H1 (cell line): ENCODE measurements around the gene OGN. TPM values are rescaled to one million over a fixed set of nuclear protein-coding genes. Genes with fewer than 3 reads are reported as not detected.

ENCODE experiments used
- CTCF ChIA-PET: fragments of 300-600 bp; sonication (Branson Sonifier 250); formaldehyde crosslinking; loops from one replicate; lab custom pipeline; 2021; ENCODE audit not compliant: partially characterized antibody; lab: Charles Lee
- POLR2A ChIA-PET: fragments of 300-600 bp; sonication (Branson Sonifier 250); formaldehyde crosslinking; loops from one replicate; lab custom pipeline; 2021; ENCODE audit warnings: inconsistent platforms; ENCODE audit not compliant: partially characterized antibody; lab: Charles Lee
- DNase-seq, 2 experiments: peaks; one replicate each; pipeline versions ENCODE4 v3.0.0 to v3.0.0-alpha.2; 2010 to 2022; ENCODE audit warnings: low spot score in 2 of 2, low read depth in 1 of 2, mixed read lengths in 1 of 2
- FAIRE-seq: peaks from 2 replicates; lab custom pipeline; 2011; peaks lifted over from hg19 to GRCh38; lab: Jason Lieb, UNC
- H2AFZ ChIP-seq: 2 replicates; pipeline ENCODE4 v1.8.1; 2012; ENCODE audit warnings: low read length, inconsistent platforms
- H2AK5ac ChIP-seq: 2 replicates; pipeline ENCODE4 v1.6.1; 2013; ENCODE audit warnings: low read depth, low read length
- H2BK120ac ChIP-seq: replicated peaks from 2 replicates; pipeline ENCODE3; 2013; ENCODE audit warnings: low read depth, low read length, inconsistent platforms
- H2BK12ac ChIP-seq: 2 replicates; pipeline ENCODE4 v1.6.1; 2013; ENCODE audit warnings: low read depth, low read length
- H2BK15ac ChIP-seq: 2 replicates; pipeline ENCODE4 v1.6.1; 2013; ENCODE audit warnings: low read length
- H2BK20ac ChIP-seq: 2 replicates; pipeline ENCODE4 v1.6.1; 2013; ENCODE audit warnings: low read length
- H2BK5ac ChIP-seq: 2 replicates; pipeline ENCODE4 v1.6.1; 2013; ENCODE audit warnings: low read depth, low read length
- H3K14ac ChIP-seq: 2 replicates; pipeline ENCODE4 v1.6.1; 2013; ENCODE audit warnings: inconsistent platforms; ENCODE audit not compliant: insufficient read length
- H3K18ac ChIP-seq: 2 replicates; pipeline ENCODE4 v1.6.1; 2013; ENCODE audit warnings: low read length; ENCODE audit errors: extremely low read depth
- H3K23ac ChIP-seq: 2 replicates; pipeline ENCODE4 v1.6.1; 2013; ENCODE audit warnings: inconsistent platforms; ENCODE audit not compliant: insufficient read length
- H3K23me2 ChIP-seq: 2 replicates; pipeline ENCODE4 v1.6.1; 2013; ENCODE audit warnings: low read depth, low read length
- H3K27ac ChIP-seq: 2 replicates; pipeline ENCODE4 v1.6.1; 2011; ENCODE audit warnings: low read depth, low read length, inconsistent platforms
- H3K27me3 ChIP-seq, 4 experiments: replicated peaks in 1 of 4; 1 replicate in 1 of 4; 2 replicates in 3 of 4; pipeline versions ENCODE4 v1.6.1 to v1.8.1; 2011 to 2013; ENCODE audit warnings: low read length in 3 of 4, mild to moderate bottlenecking in 3 of 4, inconsistent platforms in 2 of 4, mixed read lengths in 2 of 4, moderate library complexity in 1 of 4; ENCODE audit not compliant: control insufficient read depth in 3 of 4, insufficient read depth in 3 of 4; ENCODE audit errors: extremely low read depth in 1 of 4
- H3K36me3 ChIP-seq, 4 experiments: 2 replicates each; pipeline versions ENCODE4 v1.6.1 to v1.8.1; 2011 to 2013; ENCODE audit warnings: mild to moderate bottlenecking in 4 of 4, low read length in 3 of 4, moderate library complexity in 2 of 4, control low read depth in 1 of 4, inconsistent platforms in 1 of 4; ENCODE audit not compliant: insufficient read depth in 4 of 4, control insufficient read depth in 2 of 4
- H3K4ac ChIP-seq: replicated peaks from 2 replicates; pipeline ENCODE3; 2013; ENCODE audit warnings: low read length, low read depth, mixed read lengths, inconsistent platforms; ENCODE audit not compliant: insufficient read length
- H3K4me1 ChIP-seq, 4 experiments: replicated peaks in 1 of 4; 1 replicate in 1 of 4; 2 replicates in 3 of 4; pipeline versions ENCODE4 v1.6.1 to v1.8.1; 2011 to 2013; ENCODE audit warnings: low read length in 3 of 4, inconsistent platforms in 2 of 4, mixed read lengths in 1 of 4; ENCODE audit not compliant: insufficient read depth in 4 of 4, control insufficient read depth in 3 of 4
- H3K4me2 ChIP-seq, 2 experiments: 2 replicates each; pipeline versions ENCODE4 v1.6.1 to v1.8.1; 2011 to 2013; ENCODE audit warnings: low read depth in 2 of 2, low read length in 2 of 2, control low read depth in 1 of 2, inconsistent platforms in 1 of 2, mild to moderate bottlenecking in 1 of 2; ENCODE audit not compliant: insufficient read depth in 1 of 2
- H3K4me3 ChIP-seq, 4 experiments: fragments of 200-600, 300-600 bp in 1 of 4; sonication (generic), shearing (Covaris generic), sonication (Bioruptor Twin) in 1 of 4; 2 replicates each; pipeline versions ENCODE4 v1.5.1 to v1.8.1; 2011 to 2016; ENCODE audit warnings: low read length in 4 of 4, low read depth in 3 of 4, control low read depth in 2 of 4, inconsistent platforms in 2 of 4, mild to moderate bottlenecking in 2 of 4, mixed read lengths in 1 of 4, moderate library complexity in 1 of 4; ENCODE audit not compliant: insufficient read depth in 2 of 4; ENCODE audit errors: extremely low read depth in 1 of 4
- H3K56ac ChIP-seq: replicated peaks from 2 replicates; pipeline ENCODE3; 2013; ENCODE audit warnings: low read depth, mild to moderate bottlenecking, mixed read lengths, low read length, inconsistent platforms; ENCODE audit not compliant: insufficient read length
- H3K79me1 ChIP-seq: 2 replicates; pipeline ENCODE4 v1.6.1; 2013; ENCODE audit warnings: low read depth, low read length, control low read depth
- H3K79me2 ChIP-seq, 2 experiments: 2 replicates each; pipeline versions ENCODE4 v1.6.1 to v1.8.1; 2012 to 2013; ENCODE audit warnings: low read length in 2 of 2, mild to moderate bottlenecking in 2 of 2, inconsistent platforms in 1 of 2; ENCODE audit not compliant: insufficient read depth in 2 of 2, control insufficient read depth in 1 of 2
- H3K9ac ChIP-seq, 4 experiments: replicated peaks in 1 of 4; 1 replicate in 1 of 4; 2 replicates in 3 of 4; pipeline versions ENCODE4 v1.6.1 to v1.8.1; 2011 to 2013; ENCODE audit warnings: low read depth in 3 of 4, low read length in 3 of 4, control low read depth in 2 of 4, mild to moderate bottlenecking in 2 of 4, moderate library complexity in 2 of 4, inconsistent platforms in 1 of 4; ENCODE audit errors: extremely low read depth in 1 of 4
- H3K9me3 ChIP-seq, 2 experiments: 2 replicates each; pipeline versions ENCODE4 v1.6.1 to v1.8.1; 2012 to 2013; ENCODE audit warnings: mild to moderate bottlenecking in 2 of 2, moderate library complexity in 2 of 2, control low read depth in 1 of 2, inconsistent platforms in 1 of 2, low read depth in 1 of 2, low read length in 1 of 2, mixed read lengths in 1 of 2; ENCODE audit not compliant: insufficient read depth in 2 of 2
- H4K20me1 ChIP-seq, 2 experiments: replicated peaks in 1 of 2; 2 replicates each; pipeline versions ENCODE3 to v1.8.1; 2011 to 2013; ENCODE audit warnings: inconsistent platforms in 2 of 2, low read length in 2 of 2, mild to moderate bottlenecking in 1 of 2; ENCODE audit not compliant: insufficient read depth in 2 of 2, control insufficient read depth in 1 of 2
- H4K5ac ChIP-seq: 2 replicates; pipeline ENCODE4 v1.6.1; 2013; ENCODE audit warnings: low read length, low read depth, mixed read lengths, inconsistent platforms; ENCODE audit not compliant: insufficient read length
- H4K8ac ChIP-seq: 2 replicates; pipeline ENCODE4 v1.8.0; 2013; ENCODE audit warnings: mild to moderate bottlenecking, moderate library complexity, low read length, inconsistent platforms; ENCODE audit not compliant: insufficient read depth; ENCODE audit errors: extremely low read depth
- H4K91ac ChIP-seq: replicated peaks from 2 replicates; pipeline ENCODE3; 2013; ENCODE audit warnings: low read length, mixed read lengths, inconsistent platforms; ENCODE audit not compliant: insufficient read length
- BACH1 ChIP-seq: IDR thresholded peaks from 2 replicates; pipeline ENCODE4 v1.6.1; 2012; ENCODE audit warnings: low read length, improper control_type of control experiment
- EGR1 ChIP-seq: IDR thresholded peaks from 2 replicates; pipeline ENCODE4 v1.6.1; 2011; ENCODE audit warnings: low read depth, low read length, borderline replicate concordance
- GTF2F1 ChIP-seq: IDR thresholded peaks from 2 replicates; pipeline ENCODE4 v1.6.1; 2012; ENCODE audit warnings: low read depth, low read length, improper control_type of control experiment, borderline replicate concordance
- KDM5A ChIP-seq: fragments of 200-600 bp; IDR thresholded peaks from 2 replicates; pipeline ENCODE4 v1.7.1; 2012; ENCODE audit warnings: mild to moderate bottlenecking, low read length, inconsistent platforms, mixed read lengths
- POLR2A ChIP-seq, 2 experiments: IDR thresholded peaks; 1 replicate in 1 of 2; 2 replicates in 1 of 2; pipeline ENCODE4 v1.6.1; 2011; ENCODE audit warnings: low read depth in 2 of 2, low read length in 2 of 2, mild to moderate bottlenecking in 2 of 2; ENCODE audit errors: control extremely low read depth in 1 of 2
- SIN3A ChIP-seq, 2 experiments: IDR thresholded peaks in 1 of 2; conservative IDR thresholded peaks in 1 of 2; 2 replicates each; pipeline ENCODE4 v1.6.1; 2011 to 2012; ENCODE audit warnings: low read length in 2 of 2, improper control_type of control experiment in 1 of 2, low read depth in 1 of 2, mild to moderate bottlenecking in 1 of 2
- TAF1 ChIP-seq: IDR thresholded peaks from 2 replicates; pipeline ENCODE4 v1.6.1; 2011; ENCODE audit warnings: mild to moderate bottlenecking, low read depth, low read length
- TEAD4 ChIP-seq: IDR thresholded peaks from 2 replicates; pipeline ENCODE4 v1.6.1; 2012; ENCODE audit warnings: low read depth, low read length, inconsistent platforms, mixed read lengths
- WGBS, 2 experiments: shearing (Covaris generic) in 1 of 2; methylation state at CpG; one replicate each; pipeline versions ENCODE4 v1.1.6 to v1.1.7; 2013 to 2015; ENCODE audit warnings: low lambda C conversion rate in 2 of 2, mixed read lengths in 2 of 2, inconsistent platforms in 1 of 2, low coverage in 1 of 2, missing lambda C conversion rate in 1 of 2; ENCODE audit not compliant: insufficient replicate concordance in 2 of 2, insufficient coverage in 1 of 2, insufficient read length in 1 of 2; ENCODE audit errors: extremely low coverage in 1 of 2, missing lambda C conversion rate in 1 of 2; 5-methylcytosine and 5-hydroxymethylcytosine counted together
- polyA plus RNA-seq, 7 experiments: library from polyadenylated mRNA; depleted of rRNA in 3 of 7; stranded (reverse) in 5 of 7; unstranded in 2 of 7; fragments of >200 nt in 5 of 7; fragments of 200-250 nt in 2 of 7; gene quantifications; 1 replicate in 5 of 7; 2 replicates in 1 of 7; 4 replicates in 1 of 7; pipeline versions ENCODE4 v1.2.1 to v1.2.3, GENCODE V29; 2011 to 2013; ENCODE audit warnings: missing spikeins in 2 of 7, mixed read lengths in 2 of 7
- total RNA-seq: library from RNA; stranded (reverse); fragmentation: NEBNext Ultra II Directional; extraction: Animal tissue kit (Norgen Biotek cat#: 25700); gene quantifications from 2 replicates; pipeline ENCODE4 v1.2.1, GENCODE V29; 2021
- TF ChIP-seq, protein P1 (sequence below): IDR thresholded peaks from 2 replicates; pipeline ENCODE4 v1.6.1; 2011; ENCODE audit warnings: low read length, improper control_type of control experiment
- TF ChIP-seq, protein P2 (sequence below): IDR thresholded peaks from 2 replicates; pipeline ENCODE4 v1.6.1; 2012; ENCODE audit warnings: low read length, inconsistent platforms

Gene OGN
- total and polyA plus RNA-seq, 2 of the 8 experiments (the other 6 are each of a cell fraction or from before 2014, with no cell fraction given): not detected

DNA sequence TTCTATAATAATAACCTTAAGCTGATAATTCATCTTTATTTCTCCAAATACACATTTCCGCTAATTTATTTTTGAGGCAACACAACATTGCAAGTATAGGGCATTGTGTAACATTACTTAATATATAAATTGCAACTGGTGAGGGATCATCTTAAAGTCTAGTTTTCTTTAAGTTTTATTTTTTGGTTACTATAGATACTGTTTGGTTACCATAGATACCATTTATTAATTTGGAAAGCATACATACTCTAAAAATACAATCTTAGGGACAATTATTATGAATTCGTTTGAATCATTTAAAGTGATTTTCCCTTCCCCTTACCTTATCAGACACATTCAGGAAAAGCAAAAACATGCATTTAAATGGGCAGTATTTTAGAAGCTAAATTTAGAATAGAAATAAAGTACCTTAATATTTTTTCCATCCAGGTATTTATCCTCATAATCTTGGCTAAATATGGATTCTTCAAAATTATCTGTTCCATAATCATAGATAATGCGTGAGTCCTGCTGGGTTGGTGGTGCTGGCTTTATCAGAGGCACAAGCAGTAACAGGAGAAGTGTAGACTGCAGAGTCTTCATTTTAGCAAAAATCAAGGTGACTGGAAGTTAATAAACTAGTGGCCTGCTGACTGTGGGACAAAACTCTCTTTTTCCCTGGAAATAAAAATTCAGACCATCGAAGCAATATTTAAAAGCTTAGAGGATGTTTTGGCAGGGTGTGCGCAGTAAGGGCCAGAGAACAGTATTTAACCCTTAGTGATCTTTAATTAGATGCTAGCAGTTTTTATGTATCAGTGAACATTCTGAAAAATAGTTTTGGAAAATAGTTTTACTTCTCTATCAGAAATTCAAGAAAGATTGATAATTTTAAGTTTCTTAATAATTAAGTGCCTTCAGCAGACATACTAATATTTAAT lies 1.3 kb downstream of the OGN start:
- no peak overlapping the region for H4K91ac ChIP-seq
- POLR2A ChIA-PET: no interaction called here
- no peak overlapping the region for H3K4me3 ChIP-seq
- H3K27me3 ChIP-seq: no peaks in the 10 kb centered on the region
- no peaks in the 10 kb centered on the region for H3K36me3 ChIP-seq
- H2BK5ac ChIP-seq: no peak overlapping the region
- no peak overlapping the region for H2BK20ac ChIP-seq
- no peak overlapping the region for H3K23ac ChIP-seq
- H3K79me1 ChIP-seq: no peaks in the 10 kb centered on the region
- H2BK120ac ChIP-seq: no peak overlapping the region
- FAIRE-seq (no peak), DNase-seq (no peak)
- no peak overlapping the region for H2BK12ac ChIP-seq
- H4K8ac ChIP-seq: no peak overlapping the region
- no peak overlapping the region for H3K14ac ChIP-seq
- no peaks in the 10 kb centered on the region for H3K9me3 ChIP-seq
- no peak overlapping the region for H3K4ac ChIP-seq
- H3K18ac ChIP-seq: no peak overlapping the region
- no peak overlapping the region for H3K27ac ChIP-seq
- no peak overlapping the region for H3K56ac ChIP-seq
- no peaks in the 10 kb centered on the region for H3K23me2 ChIP-seq
- CTCF ChIA-PET: no interaction called here
- WGBS, 2 experiments: 88% methylated on average over 5 of the region's 5 CpGs; no CpG with 5 or more reads in 1 of the 2 experiments
- no peak overlapping the region for H2BK15ac ChIP-seq
- H3K4me2 ChIP-seq: no peak overlapping the region
- H2AFZ ChIP-seq: no peak overlapping the region
- no peak overlapping the region for H2AK5ac ChIP-seq
- 0 out of 4 replicates have a peak, but pooled peaks cover 0 to 4% of the 10 kb centered on the region in 2 experiments for H3K79me2 ChIP-seq
- no peak overlapping the region for H4K5ac ChIP-seq
- H4K20me1 ChIP-seq: no peaks in the 10 kb centered on the region
- no peaks in the 10 kb centered on the region for H3K4me1 ChIP-seq
- H3K9ac ChIP-seq: no peak overlapping the region
- no peak for TF ChIP-seq GTF2F1
- TF ChIP-seq BACH1: no peak
- no peak for TF ChIP-seq EGR1
- TF ChIP-seq SIN3A (conservative IDR thresholded peaks at IDR 0.05 in 1 of 2, IDR thresholded peaks at IDR 0.05 in 1 of 2; ENCODE audit: low read depth in 1 of 2, low read length in 2 of 2): no peak
- no peak for TF ChIP-seq KDM5A
- TF ChIP-seq TEAD4: no peak
- TF ChIP-seq, protein P1, sequence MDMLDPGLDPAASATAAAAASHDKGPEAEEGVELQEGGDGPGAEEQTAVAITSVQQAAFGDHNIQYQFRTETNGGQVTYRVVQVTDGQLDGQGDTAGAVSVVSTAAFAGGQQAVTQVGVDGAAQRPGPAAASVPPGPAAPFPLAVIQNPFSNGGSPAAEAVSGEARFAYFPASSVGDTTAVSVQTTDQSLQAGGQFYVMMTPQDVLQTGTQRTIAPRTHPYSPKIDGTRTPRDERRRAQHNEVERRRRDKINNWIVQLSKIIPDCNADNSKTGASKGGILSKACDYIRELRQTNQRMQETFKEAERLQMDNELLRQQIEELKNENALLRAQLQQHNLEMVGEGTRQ: no peak
- no peak for TF ChIP-seq TAF1
- no peak for TF ChIP-seq POLR2A (IDR thresholded peaks at IDR 0.05; ENCODE audit: control extremely low read depth in 1 of 2, low read depth in 2 of 2, low read length in 2 of 2)
- TF ChIP-seq, protein P2, sequence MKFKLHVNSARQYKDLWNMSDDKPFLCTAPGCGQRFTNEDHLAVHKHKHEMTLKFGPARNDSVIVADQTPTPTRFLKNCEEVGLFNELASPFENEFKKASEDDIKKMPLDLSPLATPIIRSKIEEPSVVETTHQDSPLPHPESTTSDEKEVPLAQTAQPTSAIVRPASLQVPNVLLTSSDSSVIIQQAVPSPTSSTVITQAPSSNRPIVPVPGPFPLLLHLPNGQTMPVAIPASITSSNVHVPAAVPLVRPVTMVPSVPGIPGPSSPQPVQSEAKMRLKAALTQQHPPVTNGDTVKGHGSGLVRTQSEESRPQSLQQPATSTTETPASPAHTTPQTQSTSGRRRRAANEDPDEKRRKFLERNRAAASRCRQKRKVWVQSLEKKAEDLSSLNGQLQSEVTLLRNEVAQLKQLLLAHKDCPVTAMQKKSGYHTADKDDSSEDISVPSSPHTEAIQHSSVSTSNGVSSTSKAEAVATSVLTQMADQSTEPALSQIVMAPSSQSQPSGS: no peak
